DMS53 (cell line): Measurements from ENCODE around the gene FOXB1.
A peak's percentile ranks its signal among the peaks of the same experiment; 100 is the strongest.

ENCODE experiments used
- DNase-seq: peaks from one replicate; lab custom pipeline; 2025; lab: John Stamatoyannopoulos, UW

FOXB1 gene

GRCh38 chr15:60004009-60004845, at the start of gene FOXB1:
Gene FOXB1 (plus strand): TSS chr15:60004311. CDS start chr15:60004964, 653 bp downstream.
- peak; percentile 88 for DNase-seq

DNA sequence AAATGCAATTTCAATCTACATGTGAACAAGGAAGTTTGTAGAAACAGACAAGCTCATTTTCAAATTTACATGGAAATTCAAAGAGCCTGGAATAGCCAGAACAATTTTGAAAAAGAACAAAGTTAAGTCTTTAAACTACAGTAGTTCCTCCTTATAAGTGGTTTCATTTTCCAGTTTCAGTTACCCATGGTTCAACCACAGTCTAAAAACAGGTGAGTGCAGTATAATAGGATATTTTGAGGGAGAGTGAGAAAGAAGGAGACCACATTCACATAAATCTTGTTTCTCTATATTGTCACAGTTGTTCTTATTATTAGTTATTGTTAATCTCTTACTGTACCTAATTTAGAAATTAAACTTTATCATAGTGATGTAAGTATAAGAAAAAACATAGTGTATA, 45.8 kb upstream of the FOXB1 start:
- no peak for DNase-seq

DNA sequence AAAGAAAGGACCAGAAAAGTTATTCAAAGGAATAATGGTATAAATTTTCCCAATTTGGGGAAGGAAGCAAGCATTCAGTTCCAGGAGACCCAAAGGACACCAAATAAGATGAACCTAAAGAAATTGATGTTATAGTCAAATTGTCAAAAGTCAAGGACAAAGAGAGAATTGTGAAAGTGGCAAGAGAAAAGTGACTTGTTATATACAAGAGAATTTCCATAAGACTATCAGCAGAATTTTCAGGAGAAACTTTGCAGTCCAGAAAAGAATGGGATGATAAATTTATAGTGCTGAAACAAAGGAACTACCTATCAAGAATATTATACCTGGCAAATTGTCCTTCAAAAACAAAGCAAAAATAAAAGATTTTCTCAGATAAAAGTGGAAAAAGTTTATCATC, 43.8 kb upstream of the FOXB1 start:
- no peak for DNase-seq

DNA sequence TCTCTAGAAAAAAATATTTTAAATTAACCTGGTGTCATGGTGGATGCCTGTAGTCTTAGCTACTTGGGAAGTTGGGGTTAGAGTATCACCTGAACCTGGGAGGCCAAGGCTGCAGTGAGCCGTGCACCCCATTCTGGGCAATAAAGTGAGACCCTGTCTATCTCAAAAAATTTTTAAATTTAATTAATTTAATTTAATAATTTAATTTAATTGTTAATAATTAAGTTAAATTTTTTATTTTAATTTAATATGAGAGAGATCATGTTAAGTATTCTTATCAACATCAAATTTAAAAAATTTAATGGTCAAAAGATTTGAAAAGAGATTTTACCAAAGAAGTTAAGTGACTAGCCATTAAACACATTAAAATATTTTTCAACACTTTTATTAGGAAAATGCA, 40.8 kb upstream of the FOXB1 start:
- no peak for DNase-seq

- no peak for DNase-seq
Measured at GRCh38 chr15:59963925-59964324, 40.2 kb upstream of the FOXB1 start.

- DNase-seq = no peak
Measured at GRCh38 chr15:59965741-59966140, 38.4 kb upstream of the FOXB1 start.

GRCh38 chr15:59966262-59966661, 37.8 kb upstream of the FOXB1 start:
- DNase-seq = no peak

GRCh38 chr15:59968314-59968713, 35.8 kb upstream of the FOXB1 start:
- DNase-seq = no peak

GRCh38 chr15:59972241-59972640, 31.9 kb upstream of the FOXB1 start:
- no peak for DNase-seq

DNA sequence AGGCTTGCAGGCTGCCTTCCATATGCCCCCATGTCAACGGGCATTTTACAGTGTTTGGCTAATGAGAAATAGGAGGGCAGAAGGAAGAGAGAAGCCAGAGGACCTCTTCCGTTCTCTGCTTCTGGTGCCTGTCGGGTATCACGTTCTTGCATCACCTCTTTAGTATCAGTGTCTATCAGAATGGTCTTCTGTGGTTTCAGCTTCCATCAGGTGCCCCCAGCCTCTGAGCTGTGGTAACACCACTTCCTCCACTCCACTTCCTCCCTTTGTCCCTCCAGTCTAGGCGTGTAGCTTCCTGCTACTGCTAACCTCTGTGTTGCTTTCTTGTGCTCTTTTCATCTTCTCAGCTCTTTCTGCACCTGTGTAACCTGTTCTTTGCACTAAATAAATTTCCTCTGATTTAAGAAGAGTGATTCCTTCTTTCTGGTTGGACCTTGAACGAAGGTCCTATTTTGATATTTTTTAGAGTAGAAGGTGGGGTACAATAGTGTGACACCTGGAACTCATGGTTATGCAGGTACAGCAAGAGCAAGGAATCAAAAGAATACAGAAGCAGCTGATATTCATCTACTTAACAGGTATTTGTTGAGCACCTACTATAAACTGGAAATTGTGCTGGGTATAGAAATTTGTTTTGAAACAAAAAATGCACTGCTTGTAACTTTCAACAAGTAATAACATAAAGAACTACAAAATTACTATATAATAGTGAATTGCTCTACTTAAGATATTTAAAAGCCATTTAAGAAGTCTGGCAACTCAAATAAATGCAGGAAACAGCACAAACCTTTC, 27.4 kb upstream of the FOXB1 start:
- peak; percentile 36 for DNase-seq

- DNase-seq = peak; percentile 94
Measured at GRCh38 chr15:59991834-59992233, 12.3 kb upstream of the FOXB1 start.

GRCh38 chr15:59993041-59993750, 10.9 kb upstream of the FOXB1 start:
- peak; percentile 41 for DNase-seq

GRCh38 chr15:59993950-59994401, 10.1 kb upstream of the FOXB1 start:
- peak; percentile 83 for DNase-seq

DNA sequence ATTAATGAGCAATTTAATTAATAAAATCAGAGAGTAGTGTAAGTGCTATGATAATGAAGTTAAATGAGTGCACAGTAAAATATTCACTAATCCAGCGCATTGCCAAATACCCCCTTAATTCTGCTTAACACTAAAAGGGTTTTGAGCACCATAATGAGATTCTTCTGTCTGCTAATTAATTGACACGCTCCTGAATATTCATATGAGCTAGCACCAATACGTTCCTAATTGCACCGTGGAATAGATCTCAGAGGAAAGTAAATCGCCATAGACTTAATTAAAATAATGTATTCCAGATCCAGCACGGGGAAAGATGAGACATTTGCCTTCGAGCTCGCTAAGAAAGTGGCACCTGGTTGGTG, 9.6 kb upstream of the FOXB1 start:
- no peak for DNase-seq

DNA sequence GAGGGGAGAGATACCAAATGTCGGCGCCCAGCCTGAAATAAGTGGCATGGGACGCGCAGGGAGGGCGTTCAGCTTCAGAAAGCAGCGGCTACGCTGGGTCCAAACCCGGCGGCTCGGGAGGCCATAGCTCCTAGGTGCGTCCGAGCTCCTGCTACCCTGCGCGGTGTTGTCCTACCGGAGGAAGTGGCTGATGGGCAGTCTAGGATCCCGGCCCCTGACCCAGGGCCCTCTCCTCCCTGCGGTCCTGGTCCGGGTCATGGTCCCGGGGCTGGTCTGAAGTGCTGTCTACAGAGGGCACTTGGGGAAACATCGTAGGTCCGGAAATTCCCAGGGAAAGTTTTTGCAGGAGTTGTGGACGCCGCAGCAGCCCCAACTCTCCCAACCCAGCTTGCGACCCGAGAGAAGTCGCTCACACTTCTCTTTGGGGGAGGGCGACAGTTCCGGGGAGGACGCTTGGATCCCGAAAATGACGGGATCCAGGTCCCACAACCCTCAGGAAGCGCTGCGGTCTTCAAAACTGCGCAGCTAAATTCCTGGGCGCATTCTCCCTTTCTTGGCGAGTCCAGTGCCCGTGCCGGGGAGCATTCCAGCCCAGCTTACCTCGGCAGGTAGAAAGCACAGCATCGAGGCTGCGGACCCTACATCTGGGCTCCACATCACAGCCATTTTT, 9.1 kb upstream of the FOXB1 start:
- peak; percentile 74 for DNase-seq

GRCh38 chr15:59995568-59996297, 8.4 kb upstream of the FOXB1 start:
- peak; percentile 57 for DNase-seq

DNA sequence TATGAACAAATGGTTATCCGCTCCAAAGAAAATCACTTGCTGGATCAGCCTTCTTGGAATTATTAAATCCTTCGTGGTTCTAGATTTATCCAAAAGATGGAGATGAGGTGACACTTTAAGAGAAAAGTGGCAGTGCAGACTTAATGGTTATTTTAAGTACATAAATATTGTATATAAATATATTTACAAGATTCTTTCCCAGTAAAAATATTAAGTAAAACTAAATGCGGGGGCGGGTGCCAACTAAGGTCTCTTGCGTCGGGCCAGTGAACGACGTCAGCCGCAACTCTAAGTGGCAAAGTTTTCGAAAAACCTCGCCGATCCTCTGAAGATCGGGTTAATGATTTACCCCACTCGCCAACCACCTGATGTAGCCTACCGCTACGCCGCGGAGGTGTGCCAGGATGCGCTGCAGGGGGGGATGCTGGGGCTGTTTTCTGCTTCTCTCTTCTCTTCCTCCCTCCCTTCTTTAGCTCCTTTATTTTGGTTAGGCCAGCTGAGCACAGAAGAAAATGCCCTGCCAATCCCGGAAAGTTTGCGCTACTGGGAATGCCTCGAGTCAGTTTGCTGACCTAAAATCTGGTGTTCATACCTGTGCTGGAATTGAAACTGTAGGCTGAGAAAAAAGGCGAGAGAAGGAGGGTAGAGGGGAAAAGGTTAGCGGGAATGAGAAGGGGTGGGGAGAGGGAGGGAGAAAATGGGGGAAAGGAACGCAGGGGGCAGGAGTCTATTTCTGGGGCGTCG, 7.6 kb upstream of the FOXB1 start:
- peak; percentile 94 for DNase-seq

DNA sequence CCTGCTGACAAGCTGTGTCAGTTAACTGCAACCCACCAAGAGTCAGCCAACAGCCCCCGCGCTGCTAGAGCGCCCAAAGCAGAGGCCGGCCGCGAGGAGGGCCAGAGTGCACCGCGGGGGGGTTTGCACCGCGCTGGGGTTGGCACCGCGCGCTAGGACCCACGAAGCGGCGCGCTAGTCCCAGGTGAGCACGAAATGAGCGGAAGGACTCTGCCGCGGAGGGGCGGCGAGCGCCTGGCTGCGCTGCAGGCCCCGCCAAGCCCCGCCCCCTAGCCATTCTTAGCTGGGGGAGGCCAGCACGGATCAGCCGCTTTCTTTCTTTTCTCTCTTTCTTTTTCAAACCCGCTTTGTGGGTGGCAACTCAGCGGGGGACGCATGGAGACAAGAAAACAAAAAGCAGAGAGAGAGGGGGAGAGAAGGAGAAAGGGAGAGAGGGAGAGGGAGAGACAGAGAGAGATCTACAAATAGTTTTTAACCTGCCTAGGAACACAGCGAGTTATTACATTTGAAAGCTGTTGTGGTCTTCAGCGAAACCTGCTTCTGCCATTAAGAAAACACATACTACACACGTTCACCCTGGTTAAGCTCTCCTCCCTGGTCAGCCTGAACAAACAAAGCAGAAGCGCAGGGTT, 6.9 kb upstream of the FOXB1 start:
- peak; percentile 95 for DNase-seq

- DNase-seq = peak; percentile 28
Measured at GRCh38 chr15:59998305-59998949, 5.7 kb upstream of the FOXB1 start.
